Endometrium (tissue), 2 donors: ENCODE results near the gene CHST14.

Source experiments
- FAIRE-seq: peaks from 2 replicates; lab custom pipeline; 2012; peaks lifted over from hg19 to GRCh38; lab: Jason Lieb, UNC
- donor health status: control.
- donor health status: control.

Gene CHST14

GRCh38 chr15:40463886-40464545, 6.8 kb upstream of the CHST14 start:
- no peak for FAIRE-seq

- FAIRE-seq = no peak
Measured at GRCh38 chr15:40464595-40465185, 6.1 kb upstream of the CHST14 start.

- FAIRE-seq = no peak
Measured at GRCh38 chr15:40465939-40466338, 4.8 kb upstream of the CHST14 start.

GRCh38 chr15:40466426-40467260, 4.1 kb upstream of the CHST14 start:
- FAIRE-seq = no peak

GRCh38 chr15:40467261-40467615, 3.5 kb upstream of the CHST14 start:
- no peak for FAIRE-seq

GRCh38 chr15:40468898-40469331, 1.9 kb upstream of the CHST14 start:
- no peak for FAIRE-seq

GRCh38 chr15:40469776-40470390, 901 bp upstream of the CHST14 start:
- FAIRE-seq = no peak

GRCh38 chr15:40471105-40471807, 472 bp downstream of the CHST14 start:
- no peak for FAIRE-seq

- FAIRE-seq = no peak
Measured at GRCh38 chr15:40471808-40472150, 995 bp downstream of the CHST14 start.

GRCh38 chr15:40472171-40472727, 1.5 kb downstream of the CHST14 start:
- no peak for FAIRE-seq

GRCh38 chr15:40474581-40474980, 3.8 kb downstream of the CHST14 start:
- no peak for FAIRE-seq

- no peak for FAIRE-seq
Measured at GRCh38 chr15:40477642-40478327, 7.0 kb downstream of the CHST14 start.

- FAIRE-seq = no peak
Measured at GRCh38 chr15:40479024-40479423, 8.2 kb downstream of the CHST14 start.

- FAIRE-seq = no peak
Measured at GRCh38 chr15:40481341-40482074, 10.7 kb downstream of the CHST14 start.

- no peak for FAIRE-seq
Measured at GRCh38 chr15:40483919-40484318, 13.1 kb downstream of the CHST14 start.

GRCh38 chr15:40486066-40486770, 15.4 kb downstream of the CHST14 start:
- FAIRE-seq = no peak

GRCh38 chr15:40487816-40488682, 17.3 kb downstream of the CHST14 start:
- no peak for FAIRE-seq

GRCh38 chr15:40489274-40490175, 18.7 kb downstream of the CHST14 start:
- no peak for FAIRE-seq
